Hepatic stellate cell (primary cell): ENCODE data around the gene ARHGEF4.

Source experiments
- DNase-seq: peaks from one replicate; pipeline ENCODE4 v3.0.0; 2011; ENCODE audit warnings: low spot score

Gene ARHGEF4

DNA sequence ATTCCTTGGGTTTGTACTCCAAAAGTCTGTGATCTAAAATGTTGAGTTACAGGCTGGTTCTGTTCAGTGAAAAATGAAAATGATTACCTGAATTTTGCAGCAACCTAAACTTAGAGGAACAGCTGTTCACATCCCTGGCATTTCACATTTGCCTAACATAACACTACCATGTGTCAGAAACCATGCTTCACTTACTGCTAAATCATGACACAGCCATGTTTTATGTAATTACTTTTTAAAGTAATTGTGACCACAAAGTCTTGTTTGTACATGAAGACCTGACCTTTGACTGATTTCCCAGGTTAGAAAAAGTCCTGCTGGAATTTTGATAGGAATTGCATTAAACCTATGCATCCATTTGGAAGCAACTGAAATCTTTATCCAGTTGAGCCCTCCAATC lies 177.4 kb downstream of the ARHGEF4 start:
- no peak for DNase-seq

DNA sequence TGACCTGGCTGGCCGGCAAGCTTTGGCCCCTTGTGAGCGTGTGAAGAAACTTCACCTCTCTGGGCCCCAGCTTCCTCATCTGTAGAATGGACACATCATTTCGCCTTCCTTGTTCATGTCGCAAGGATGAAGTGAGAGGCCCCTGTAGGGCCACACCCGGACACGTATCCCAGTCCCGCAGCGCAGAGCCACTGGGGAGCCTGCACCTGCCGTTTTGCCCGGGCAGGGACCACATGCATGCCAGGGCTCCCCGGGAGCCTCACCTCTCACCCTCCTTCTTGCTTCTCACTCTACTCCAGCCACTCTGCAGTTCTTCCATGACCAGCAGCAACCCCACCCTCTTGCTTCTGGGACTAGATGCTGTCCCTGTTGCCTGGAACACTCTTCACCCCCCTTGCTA lies 179.1 kb downstream of the ARHGEF4 start:
- no peak for DNase-seq

DNA sequence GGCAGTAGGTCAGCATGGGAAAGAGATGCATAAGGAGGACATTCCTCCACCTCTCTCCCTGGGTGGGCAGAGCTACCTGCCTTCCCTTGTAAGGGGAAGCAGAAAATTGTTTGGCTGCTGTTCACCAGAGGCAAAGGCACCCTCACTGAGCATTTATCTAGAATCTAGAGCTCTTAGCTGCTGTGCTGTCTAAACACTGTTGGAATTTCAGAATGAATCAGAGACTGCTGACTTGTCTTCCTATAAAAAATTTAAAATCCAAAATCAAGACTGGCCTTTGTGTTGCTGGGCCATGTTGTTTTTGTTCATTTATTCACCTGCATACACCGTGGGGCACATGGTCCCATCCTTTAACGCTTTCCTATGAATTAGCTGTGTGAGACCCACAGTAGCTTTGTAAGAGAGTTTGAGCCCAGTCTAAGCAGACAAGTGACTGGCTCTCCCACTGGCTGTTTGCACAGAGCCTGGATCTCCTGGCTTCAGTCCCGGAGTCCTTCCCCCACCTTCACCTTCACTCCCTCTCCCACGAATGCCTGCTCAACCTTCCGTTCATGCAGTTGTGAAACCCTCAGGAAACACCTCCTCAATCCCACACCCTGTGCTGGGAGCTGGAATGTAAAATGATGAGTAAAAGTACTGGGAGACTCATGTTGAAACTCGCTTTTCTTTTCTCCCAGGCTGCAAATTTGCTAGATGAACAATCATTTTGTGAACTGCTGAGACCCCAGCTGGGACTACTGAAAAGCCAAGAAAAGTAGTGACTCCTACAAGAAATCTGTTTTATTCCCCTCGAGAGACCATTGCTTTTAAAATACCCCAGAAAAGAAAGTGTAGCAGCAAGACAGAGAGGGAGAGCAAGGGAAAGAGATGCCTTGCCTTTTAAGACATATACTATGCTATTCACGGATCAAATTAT lies 180.4 kb downstream of the ARHGEF4 start:
- no peak for DNase-seq

DNA sequence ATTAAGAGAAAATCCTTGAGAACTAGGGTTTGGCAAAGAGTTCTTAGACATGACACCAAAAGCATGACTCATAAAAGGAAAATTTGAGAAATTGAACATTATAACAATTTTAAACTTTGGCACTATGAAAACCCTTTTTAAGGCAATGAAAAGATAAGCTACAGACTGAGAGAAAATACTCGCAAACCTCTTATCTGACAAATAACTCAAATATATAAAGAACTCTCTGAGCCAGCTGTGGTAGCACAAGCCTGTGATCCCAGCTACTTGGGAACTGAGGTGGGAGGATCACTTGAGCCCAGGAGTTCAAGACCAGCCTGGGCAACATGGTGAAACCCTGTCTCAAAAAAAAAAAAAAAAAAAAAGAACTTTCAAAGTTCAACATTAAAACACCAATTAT lies 186.0 kb downstream of the ARHGEF4 start:
- DNase-seq = no peak

DNA sequence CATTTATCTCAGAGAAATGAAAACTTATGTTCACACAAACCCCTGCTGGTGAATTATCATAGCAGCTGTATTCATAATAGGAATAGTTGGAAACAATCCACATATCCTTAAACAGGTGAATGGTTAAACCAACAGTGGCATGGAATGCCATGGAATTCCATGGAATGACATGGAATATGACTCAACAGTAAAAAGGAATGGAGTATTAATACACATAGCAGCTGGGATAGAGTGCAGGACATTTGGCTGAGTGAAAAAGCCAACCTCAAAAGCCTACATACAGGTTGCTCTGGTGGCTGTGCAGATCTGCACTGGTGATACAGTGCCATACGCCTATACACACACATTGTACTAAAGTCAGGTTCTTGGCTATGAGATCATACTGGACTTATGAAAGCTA lies 187.0 kb downstream of the ARHGEF4 start:
- DNase-seq = no peak

DNA sequence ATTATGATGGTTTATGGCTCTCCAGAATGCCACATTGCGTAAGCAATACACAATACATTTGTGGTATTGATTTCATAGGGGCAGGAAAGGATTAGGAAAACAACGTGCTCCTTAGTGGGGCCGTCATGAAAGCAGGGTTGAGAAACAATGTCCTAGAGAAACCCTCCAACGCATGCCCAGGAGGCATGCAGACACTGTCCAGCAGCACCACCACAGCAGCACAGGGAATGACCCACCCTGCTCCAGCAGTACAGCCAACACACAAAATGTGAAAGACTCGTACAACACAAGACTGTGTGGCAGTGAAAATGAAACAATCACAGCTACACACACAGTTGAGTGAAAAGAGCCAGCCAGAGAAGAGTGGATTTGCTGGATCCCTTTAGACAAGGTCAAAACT lies 190.2 kb downstream of the ARHGEF4 start:
- no peak for DNase-seq

DNA sequence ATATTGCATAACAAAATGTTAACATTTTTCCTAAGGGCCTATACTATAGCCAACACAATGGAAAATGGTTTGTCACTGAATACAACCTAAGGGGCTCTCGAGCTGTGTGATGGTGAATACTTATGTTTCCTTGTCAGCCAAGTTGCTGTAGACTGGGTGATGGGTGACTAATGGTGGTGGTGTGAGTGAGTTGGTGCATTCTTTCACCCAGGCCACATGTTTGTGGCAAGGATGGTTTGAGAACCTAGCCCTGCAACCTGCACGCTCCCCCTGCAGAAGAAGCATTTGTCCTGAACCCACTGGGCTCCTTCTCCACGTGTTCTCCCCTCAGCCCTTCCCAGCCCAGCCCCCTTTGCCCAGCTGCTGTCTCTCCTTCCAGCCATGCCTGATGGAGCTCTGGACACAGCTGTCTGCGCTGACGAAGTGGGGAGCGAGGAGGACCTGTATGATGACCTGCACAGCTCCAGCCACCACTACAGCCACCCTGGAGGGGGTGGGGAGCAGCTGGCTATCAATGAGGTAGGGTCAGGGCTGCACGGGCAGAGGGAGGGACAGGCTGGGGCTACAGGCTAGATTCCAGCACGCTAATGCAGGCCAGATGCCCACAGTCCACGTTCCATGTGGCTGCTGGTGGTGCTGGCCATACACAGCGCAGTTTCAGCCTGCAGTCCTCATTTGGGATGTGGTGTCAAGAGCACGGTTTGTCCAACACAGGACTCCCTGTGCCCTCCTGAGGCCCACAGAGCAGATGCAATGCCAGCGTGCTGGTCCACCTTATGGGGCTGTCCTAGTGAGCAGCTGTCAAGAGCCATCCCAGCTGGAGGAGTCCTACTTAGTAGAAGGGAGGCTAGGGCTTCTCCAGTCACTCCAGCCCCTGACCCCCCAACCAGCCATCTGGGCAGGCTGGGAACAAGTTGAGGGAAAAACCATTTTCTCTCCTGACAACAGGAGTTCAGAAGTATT lies 191.1 kb downstream of the ARHGEF4 start:
- DNase-seq = no peak

DNA sequence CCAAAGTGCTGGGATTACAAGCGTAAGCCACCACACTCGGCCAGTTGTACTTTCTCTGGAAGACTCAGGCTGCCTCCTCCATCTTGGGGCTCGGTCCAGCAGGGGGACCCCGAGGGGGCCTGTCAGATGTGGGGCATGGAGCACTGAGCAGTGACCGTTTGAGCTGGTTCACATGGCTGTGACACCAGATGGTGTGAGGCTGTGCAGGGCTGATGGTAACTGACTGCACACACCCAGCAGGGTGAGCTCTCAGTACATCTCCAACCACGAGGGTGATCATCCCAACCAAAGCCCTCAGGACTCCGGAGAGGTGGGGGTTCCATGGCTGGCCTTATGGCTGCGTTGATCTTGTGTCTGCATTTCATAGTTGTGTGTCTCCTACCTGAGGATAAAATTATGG lies 193.1 kb downstream of the ARHGEF4 start:
- no peak for DNase-seq

DNA sequence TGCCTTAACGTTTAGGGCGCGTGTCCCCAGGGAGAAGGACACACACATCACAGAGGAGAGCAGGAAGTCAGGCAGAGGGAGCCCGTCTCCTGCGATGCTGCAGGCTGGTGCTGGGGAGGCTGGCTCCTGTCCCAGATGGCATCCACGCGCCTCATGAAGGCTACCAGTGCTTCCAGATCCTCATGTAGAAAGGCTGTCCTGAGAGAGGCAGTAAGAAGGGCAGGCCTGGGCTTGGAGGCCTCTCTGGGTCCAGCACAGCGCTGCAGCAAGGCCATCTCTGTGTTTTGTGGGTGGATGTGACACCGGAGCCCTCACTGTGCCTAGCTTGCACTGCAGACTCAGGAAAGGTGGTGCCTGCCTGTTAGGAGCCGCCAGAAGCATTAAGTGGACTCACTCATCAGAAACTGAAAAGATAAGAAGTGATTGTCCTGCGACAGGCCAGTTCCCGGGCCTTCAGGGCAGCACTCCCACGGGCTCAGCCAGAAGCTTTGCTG lies 193.8 kb downstream of the ARHGEF4 start:
- no peak for DNase-seq

DNA sequence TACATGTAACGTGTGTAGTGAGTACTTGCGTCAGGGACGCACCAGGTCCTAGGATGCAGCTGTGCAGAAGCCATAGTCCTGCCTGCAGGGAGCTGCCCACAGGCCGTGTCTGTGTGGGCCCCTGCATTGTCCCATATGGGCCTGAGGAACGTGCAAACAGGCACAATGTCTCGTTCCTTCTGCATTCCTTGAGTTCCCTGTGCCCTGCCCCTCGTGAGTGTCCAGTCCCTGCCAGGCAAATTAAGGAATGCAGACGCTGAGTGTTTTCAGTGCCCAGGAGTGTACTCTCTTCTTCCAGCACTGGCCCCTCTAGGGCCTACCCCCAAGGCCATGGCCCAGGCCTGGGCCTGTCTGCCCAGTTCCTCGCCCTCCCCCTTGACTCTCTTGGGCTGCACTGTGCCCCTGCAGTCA lies 194.7 kb downstream of the ARHGEF4 start:
- DNase-seq = no peak

DNA sequence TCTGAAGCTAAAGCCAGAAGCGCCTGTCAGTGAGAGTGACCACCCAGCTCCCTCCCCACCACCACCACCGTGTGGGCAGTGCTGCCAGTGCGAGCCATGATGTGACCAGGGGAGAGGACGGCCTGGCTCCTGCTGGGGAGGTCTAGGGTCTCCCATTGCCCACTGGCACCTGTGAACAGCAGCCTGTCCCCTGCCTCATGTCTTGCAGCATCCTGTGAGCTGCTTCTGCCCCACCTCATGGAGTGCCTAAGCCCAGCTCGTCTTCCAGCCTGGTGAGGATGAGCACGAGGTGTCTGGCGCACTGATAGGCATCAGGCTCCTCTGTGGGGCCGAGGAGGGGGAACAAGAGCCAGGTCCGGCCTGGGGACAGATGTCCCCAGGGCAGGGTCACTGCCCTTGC lies 195.2 kb downstream of the ARHGEF4 start:
- DNase-seq = no peak

DNA sequence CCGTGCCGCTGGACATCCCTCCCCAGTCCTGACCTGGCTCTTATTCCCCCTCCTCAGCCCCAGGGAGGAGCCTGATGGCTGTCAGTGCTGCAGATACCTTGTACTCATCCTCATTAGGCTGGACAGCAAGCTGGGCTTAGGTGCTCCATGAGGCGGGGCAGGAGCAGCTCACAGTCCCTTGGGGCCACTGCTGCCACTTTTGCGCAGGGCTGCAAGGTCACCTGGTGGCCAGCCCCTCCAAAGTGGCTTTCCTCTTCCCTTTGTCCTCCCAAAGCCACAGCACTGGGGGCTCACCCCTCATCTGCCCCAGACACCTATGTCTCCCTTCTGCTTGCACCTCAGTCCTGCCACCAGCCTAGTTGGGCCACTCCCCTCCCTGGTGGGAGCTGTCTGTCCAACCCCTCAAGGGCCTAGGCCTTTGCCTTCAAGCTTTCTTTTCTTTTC lies 195.7 kb downstream of the ARHGEF4 start:
- no peak for DNase-seq

DNA sequence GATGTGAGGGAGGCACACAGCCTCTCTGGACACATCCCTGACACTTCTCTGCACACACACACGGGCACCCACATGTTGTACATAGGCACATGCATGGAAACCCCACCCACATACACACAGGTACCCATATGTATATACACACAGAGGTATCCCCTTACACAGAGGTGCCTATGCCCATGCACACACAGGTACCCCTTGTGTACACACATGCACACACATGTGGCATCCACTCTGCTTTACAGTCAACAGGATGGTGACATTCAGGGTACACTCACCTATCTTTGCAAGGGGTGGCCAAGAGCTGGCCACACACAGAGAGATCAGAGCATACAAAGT lies 197.0 kb downstream of the ARHGEF4 start:
- DNase-seq = no peak

DNA sequence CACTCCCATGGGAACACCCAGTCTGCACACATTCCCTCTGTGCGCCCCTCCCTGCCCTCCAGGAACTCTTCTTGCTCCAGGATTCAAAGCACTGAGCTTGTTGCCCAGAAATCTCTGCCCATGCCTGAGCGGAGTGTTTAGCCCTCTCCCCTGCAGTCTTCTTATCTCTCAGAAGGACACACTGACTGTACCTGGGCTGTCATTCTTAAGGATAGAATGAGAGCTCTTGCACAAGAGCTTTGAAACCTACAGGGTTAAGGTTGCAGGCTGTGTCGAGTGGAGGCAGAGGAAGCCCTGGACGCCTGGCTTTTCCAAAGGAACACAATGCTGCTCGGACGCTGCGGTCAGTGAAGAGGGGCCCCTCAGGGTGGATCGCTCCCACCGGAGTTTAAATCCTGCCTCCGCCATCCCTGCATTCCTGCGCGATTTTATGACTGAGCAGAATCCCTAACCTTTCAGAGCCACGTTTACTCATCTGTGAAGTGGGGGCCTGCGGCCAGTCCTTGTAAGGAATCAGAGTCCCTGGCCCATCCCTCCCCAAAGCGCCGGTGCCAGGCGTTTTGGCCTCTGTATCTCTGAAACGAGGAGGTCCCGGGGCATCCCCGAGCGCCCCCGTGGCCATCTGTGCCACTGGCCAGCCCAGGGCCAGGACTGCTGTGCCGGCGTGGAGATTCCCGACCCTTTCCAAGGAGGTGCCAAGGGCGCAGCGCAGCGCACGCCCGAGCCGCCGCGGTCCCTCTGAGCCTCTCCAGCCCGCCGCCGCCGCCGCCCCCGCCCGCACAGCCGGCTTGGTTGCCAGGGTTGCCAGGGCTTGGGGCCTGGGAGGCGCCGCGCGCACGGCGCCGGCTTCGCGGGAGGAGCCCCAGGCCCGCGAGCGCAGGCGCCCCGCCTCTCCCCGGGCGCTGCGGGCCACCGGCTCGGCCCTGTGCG lies 197.7 kb downstream of the ARHGEF4 start:
- DNase-seq = no peak

DNA sequence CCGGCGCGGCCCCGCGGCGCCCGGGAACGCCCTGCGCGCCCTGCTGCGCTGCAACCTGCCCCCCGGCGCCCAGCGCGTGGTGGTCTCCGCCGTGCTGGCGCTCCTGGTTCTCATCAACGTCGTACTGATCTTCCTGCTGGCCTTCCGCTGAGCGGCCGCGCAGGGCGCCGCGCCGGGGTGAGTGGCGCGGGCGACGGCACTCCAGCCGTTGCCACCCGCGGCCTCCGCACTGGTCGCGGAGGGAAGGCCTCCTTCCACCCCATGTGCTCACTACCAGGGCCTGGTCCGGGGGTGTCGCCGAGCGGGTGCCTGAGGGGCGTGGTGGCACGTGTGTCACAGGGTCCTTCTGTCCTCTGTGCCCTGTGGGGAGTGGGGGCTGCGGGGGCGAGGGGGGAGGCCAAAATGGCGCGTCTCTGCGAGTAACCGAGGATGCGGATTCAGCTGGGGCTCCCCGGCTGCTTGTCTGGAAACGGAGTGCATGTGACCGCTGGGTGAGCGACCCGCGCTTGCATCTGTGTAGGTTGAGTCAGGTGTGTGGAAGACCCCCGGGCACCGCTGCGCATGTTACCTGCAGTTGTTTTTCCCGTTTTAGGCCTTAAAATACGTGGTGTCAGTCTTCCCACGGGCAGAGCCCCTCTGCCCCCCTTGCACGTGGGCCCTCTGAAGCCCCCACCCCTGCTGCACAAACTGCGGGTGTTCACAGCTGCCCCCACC lies 198.6 kb downstream of the ARHGEF4 start:
- DNase-seq = no peak

DNA sequence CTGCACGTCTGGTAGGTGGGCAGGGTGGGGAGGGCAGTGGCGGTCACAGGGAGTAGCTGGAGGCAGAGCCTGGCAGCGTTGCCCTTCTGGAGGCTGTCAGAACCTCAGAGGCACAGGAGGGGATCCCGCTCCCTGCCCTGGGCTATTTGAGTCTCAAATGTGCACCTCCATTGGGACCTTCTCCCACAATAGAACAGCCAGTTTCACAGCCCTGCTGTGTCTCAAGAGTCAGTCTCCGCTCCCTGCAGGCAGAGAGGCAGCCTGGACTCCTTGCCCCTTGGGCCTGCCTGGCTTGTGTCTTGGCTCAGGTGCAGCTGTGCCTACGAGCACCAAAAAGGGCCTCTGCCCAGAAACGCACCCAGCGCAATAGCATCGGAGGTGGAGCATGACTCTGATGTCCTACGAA lies 199.1 kb downstream of the ARHGEF4 start:
- no peak for DNase-seq

DNA sequence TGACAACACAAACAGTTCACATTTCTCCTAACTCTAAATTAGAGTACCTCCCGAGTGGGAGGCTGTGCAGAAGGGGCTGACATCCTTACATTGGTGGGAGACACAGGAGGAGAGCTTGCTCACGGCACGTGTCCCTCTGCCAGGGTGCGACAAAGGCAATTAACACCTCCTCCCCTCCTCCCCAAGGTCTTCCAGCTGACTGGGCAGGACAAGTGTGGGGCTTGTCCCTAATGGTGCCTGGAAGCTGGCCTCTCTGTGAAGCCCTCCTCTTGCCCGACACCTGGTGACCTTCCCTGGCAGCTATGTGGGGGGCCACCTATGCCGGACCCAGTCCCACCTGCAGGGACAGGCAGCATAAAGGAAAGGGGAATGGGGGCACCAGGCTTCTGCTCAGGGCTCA lies 199.6 kb downstream of the ARHGEF4 start:
- no peak for DNase-seq

DNA sequence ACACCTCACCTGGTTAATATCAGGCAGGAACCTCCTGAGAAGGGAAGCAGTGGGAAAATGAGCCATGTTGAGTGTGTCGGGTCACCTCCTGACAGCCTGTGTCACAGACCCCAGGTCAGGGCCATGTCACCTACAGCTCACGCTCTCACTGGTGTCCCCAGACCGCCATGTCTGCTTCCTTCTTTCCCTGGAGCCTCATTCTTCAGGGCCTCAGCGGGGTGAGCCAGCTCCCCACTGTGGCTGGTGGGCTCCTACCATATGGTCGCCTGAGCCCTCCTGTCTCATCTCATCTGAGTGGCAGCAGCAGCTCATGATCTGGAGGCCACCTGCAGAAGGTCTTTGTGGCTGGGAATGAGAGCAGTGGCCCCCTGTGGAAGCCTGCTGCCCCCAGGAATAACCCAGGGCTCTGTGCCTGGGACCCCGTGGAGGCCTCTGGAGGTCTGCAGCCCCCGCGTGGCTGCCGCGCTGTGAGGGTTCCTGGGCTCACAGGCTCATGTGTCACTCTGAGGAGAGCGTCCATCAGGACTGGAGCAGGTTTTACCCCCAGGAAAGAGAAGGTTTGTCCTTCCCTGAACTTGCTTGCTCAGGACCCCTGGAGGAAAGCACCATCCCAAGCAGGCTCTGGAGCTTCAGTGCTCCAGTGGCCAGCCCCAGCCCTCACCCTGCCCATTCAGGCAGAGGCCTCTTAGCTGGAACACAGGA lies 200.1 kb downstream of the ARHGEF4 start:
- DNase-seq = no peak

DNA sequence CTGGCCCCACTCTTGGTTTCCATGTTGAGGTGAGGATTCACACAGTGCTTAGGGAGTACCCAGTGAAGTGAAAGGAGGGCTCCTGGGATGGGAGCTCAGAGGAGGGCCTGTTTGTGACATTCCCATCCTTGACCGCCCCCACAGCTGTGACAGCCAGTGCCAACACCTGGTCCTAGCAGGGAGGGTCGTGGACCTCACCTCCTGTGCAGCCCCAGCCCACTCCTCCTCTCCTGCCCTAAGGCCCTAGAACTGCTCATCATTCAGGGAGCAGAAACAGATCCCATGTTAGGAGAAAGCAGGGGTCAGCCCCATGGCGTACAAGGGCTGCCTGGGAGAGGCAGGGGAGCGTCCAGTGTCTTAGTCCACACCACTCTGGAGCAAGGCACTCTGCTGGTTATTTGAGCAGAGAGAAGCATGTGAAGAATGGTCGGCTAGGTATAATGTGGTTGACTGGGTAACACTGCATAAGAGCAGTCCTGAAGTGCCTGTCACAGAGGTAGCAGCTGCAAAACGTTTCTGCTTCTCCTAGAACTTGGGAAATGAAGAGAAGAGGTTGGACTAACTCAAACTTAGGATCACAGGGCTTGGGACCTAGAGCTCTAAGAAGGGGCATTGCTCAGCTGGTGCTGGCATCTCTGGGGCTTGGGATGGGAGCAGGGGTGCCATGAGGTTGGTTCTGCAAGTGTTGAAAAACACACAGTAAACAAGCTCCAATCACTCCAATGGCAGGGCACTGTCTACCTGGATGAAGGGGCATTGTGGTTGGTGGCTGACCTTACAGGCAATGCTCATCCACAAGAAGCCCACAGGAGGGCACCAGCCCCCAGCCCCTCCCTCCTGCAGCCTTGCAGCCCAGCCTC lies 200.9 kb downstream of the ARHGEF4 start:
- no peak for DNase-seq
